HepG2 (cell line): Measurements from ENCODE around the gene R3HDM4. TPM values are rescaled to one million over a fixed set of nuclear protein-coding genes. Genes with fewer than 3 reads are reported as not detected.
A peak's percentile ranks its signal among the peaks of the same experiment; 100 is the strongest.

Experiments used
- FOXO1 ChIP-seq: sonication (generic); formaldehyde crosslinking; IDR thresholded peaks from 2 replicates; pipeline ENCODE4 v1.4.0; 2020; ENCODE audit warnings: missing genetic modification reagents
- GTF2F1 ChIP-seq: fragments of 150-350 bp; IDR thresholded peaks from 2 replicates; pipeline ENCODE4 v1.6.1; 2014; ENCODE audit warnings: low read length
- ZNF382 ChIP-seq: sonication (generic); formaldehyde crosslinking; IDR thresholded peaks from 2 replicates; pipeline ENCODE4 v1.5.0; 2020; ENCODE audit warnings: missing genetic modification reagents, mild to moderate bottlenecking, borderline replicate concordance
- ZNF451 ChIP-seq: sonication (generic); formaldehyde crosslinking; IDR thresholded peaks from 2 replicates; pipeline ENCODE4 v1.5.0; 2020; ENCODE audit warnings: mild to moderate bottlenecking, missing genetic modification reagents
- ZNF839 ChIP-seq: sonication (generic); formaldehyde crosslinking; IDR thresholded peaks from 2 replicates; pipeline ENCODE4 v1.4.0; 2020; ENCODE audit warnings: missing genetic modification reagents, mild to moderate bottlenecking, borderline replicate concordance
- polyA plus RNA-seq, 8 experiments: library from polyadenylated mRNA; depleted of rRNA in 3 of 8; stranded (reverse) in 7 of 8; unstranded in 1 of 8; fragments of >200 nt; fragmentation: Illumina TruSeq in 4 of 8; extraction: Trizol in 4 of 8; gene quantifications; 2 replicates each; pipeline versions ENCODE4 v1.2.1 to v1.2.3, GENCODE V29; 2011 to 2016; ENCODE audit warnings: low read depth in 4 of 8, missing spikeins in 1 of 8, mixed read lengths in 1 of 8; ENCODE audit not compliant: insufficient read depth in 1 of 8
- total RNA-seq, 5 experiments: library from RNA; depleted of rRNA; stranded (reverse); fragments of >200 nt; fragmentation: Illumina TruSeq; extraction: Trizol; gene quantifications; 2 replicates each; pipeline ENCODE4 v1.2.3, GENCODE V29; 2016; ENCODE audit warnings: low read depth in 1 of 5
- TF ChIP-seq, protein P1 (sequence below): sonication (generic); formaldehyde crosslinking; IDR thresholded peaks from 2 replicates; pipeline ENCODE4 v1.4.0; 2020; ENCODE audit warnings: missing genetic modification reagents
- TF ChIP-seq, protein P2 (sequence below): sonication (generic); formaldehyde crosslinking; IDR thresholded peaks from 2 replicates; pipeline ENCODE4 v1.4.0; 2020; ENCODE audit warnings: missing genetic modification reagents
- TF ChIP-seq, protein P3 (sequence below): sonication (generic); formaldehyde crosslinking; IDR thresholded peaks from 2 replicates; pipeline ENCODE4 v1.4.0; 2020; ENCODE audit warnings: missing genetic modification reagents
- TF ChIP-seq, protein P4 (sequence below): sonication (generic); formaldehyde crosslinking; IDR thresholded peaks from 2 replicates; pipeline ENCODE4 v1.4.0; 2020; ENCODE audit warnings: missing genetic modification reagents, borderline replicate concordance
- TF ChIP-seq, protein P5 (sequence below): sonication (generic); formaldehyde crosslinking; IDR thresholded peaks from 2 replicates; pipeline ENCODE4 v1.5.0; 2020; ENCODE audit warnings: mild to moderate bottlenecking, missing genetic modification reagents, borderline replicate concordance

Gene R3HDM4
- total and polyA plus RNA-seq, 2 of the 13 experiments (the other 11 are each of a cell fraction or from before 2014, with no cell fraction given), result 26.2 to 26.9 TPM

DNA sequence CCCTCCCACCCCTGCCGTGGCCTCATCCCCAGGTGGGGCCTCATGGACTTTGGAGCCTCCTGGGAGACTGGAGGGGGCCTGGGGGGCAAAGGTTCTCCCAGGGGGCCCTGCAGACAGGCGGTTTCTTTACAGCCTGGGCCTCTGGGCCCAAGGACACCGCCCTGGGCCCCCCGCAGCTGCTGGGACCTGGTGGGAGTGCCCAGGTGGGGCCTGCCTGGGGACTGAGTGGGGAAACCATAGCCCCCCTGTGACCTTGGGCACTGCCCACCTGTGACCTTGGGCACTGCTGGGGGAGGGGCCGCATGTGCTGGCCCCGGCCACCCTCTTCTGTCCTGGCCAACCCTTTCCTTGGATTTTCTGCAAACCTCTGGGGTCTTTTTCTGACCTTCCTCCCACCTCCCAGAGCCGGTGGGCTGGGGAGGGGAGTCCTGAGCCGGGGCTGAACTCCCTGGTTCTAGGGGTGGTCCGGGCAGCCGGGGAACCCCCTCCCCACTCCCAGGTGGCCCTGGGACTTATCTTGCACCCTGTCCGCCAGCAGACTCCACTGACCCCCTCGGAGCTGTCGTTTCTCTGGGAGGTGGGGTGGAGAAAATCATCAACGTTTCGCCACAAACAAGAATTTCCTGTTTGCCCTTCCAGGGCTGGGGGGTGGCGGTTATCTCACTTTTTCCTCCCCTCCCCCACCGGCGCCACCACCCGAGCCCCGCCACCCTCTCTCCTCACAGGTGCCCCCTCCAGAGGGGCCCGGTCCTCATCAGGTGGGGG is 39.8 kb upstream of the R3HDM4 start (continued):
- TF ChIP-seq, protein P1, sequence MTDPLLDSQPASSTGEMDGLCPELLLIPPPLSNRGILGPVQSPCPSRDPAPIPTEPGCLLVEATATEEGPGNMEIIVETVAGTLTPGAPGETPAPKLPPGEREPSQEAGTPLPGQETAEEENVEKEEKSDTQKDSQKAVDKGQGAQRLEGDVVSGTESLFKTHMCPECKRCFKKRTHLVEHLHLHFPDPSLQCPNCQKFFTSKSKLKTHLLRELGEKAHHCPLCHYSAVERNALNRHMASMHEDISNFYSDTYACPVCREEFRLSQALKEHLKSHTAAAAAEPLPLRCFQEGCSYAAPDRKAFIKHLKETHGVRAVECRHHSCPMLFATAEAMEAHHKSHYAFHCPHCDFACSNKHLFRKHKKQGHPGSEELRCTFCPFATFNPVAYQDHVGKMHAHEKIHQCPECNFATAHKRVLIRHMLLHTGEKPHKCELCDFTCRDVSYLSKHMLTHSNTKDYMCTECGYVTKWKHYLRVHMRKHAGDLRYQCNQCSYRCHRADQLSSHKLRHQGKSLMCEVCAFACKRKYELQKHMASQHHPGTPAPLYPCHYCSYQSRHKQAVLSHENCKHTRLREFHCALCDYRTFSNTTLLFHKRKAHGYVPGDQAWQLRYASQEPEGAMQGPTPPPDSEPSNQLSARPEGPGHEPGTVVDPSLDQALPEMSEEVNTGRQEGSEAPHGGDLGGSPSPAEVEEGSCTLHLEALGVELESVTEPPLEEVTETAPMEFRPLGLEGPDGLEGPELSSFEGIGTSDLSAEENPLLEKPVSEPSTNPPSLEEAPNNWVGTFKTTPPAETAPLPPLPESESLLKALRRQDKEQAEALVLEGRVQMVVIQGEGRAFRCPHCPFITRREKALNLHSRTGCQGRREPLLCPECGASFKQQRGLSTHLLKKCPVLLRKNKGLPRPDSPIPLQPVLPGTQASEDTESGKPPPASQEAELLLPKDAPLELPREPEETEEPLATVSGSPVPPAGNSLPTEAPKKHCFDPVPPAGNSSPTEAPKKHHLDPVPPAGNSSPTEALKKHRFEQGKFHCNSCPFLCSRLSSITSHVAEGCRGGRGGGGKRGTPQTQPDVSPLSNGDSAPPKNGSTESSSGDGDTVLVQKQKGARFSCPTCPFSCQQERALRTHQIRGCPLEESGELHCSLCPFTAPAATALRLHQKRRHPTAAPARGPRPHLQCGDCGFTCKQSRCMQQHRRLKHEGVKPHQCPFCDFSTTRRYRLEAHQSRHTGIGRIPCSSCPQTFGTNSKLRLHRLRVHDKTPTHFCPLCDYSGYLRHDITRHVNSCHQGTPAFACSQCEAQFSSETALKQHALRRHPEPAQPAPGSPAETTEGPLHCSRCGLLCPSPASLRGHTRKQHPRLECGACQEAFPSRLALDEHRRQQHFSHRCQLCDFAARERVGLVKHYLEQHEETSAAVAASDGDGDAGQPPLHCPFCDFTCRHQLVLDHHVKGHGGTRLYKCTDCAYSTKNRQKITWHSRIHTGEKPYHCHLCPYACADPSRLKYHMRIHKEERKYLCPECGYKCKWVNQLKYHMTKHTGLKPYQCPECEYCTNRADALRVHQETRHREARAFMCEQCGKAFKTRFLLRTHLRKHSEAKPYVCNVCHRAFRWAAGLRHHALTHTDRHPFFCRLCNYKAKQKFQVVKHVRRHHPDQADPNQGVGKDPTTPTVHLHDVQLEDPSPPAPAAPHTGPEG, result peak; percentile 73
- no peak for TF ChIP-seq ZNF451
- TF ChIP-seq, protein P2, sequence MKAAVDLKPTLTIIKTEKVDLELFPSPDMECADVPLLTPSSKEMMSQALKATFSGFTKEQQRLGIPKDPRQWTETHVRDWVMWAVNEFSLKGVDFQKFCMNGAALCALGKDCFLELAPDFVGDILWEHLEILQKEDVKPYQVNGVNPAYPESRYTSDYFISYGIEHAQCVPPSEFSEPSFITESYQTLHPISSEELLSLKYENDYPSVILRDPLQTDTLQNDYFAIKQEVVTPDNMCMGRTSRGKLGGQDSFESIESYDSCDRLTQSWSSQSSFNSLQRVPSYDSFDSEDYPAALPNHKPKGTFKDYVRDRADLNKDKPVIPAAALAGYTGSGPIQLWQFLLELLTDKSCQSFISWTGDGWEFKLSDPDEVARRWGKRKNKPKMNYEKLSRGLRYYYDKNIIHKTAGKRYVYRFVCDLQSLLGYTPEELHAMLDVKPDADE (CRISPR knock-in tag), result no peak
- TF ChIP-seq, protein P3, sequence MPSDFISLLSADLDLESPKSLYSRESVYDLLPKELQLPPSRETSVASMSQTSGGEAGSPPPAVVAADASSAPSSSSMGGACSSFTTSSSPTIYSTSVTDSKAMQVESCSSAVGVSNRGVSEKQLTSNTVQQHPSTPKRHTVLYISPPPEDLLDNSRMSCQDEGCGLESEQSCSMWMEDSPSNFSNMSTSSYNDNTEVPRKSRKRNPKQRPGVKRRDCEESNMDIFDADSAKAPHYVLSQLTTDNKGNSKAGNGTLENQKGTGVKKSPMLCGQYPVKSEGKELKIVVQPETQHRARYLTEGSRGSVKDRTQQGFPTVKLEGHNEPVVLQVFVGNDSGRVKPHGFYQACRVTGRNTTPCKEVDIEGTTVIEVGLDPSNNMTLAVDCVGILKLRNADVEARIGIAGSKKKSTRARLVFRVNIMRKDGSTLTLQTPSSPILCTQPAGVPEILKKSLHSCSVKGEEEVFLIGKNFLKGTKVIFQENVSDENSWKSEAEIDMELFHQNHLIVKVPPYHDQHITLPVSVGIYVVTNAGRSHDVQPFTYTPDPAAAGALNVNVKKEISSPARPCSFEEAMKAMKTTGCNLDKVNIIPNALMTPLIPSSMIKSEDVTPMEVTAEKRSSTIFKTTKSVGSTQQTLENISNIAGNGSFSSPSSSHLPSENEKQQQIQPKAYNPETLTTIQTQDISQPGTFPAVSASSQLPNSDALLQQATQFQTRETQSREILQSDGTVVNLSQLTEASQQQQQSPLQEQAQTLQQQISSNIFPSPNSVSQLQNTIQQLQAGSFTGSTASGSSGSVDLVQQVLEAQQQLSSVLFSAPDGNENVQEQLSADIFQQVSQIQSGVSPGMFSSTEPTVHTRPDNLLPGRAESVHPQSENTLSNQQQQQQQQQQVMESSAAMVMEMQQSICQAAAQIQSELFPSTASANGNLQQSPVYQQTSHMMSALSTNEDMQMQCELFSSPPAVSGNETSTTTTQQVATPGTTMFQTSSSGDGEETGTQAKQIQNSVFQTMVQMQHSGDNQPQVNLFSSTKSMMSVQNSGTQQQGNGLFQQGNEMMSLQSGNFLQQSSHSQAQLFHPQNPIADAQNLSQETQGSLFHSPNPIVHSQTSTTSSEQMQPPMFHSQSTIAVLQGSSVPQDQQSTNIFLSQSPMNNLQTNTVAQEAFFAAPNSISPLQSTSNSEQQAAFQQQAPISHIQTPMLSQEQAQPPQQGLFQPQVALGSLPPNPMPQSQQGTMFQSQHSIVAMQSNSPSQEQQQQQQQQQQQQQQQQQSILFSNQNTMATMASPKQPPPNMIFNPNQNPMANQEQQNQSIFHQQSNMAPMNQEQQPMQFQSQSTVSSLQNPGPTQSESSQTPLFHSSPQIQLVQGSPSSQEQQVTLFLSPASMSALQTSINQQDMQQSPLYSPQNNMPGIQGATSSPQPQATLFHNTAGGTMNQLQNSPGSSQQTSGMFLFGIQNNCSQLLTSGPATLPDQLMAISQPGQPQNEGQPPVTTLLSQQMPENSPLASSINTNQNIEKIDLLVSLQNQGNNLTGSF (CRISPR knock-in tag), result no peak
- TF ChIP-seq, protein P4, sequence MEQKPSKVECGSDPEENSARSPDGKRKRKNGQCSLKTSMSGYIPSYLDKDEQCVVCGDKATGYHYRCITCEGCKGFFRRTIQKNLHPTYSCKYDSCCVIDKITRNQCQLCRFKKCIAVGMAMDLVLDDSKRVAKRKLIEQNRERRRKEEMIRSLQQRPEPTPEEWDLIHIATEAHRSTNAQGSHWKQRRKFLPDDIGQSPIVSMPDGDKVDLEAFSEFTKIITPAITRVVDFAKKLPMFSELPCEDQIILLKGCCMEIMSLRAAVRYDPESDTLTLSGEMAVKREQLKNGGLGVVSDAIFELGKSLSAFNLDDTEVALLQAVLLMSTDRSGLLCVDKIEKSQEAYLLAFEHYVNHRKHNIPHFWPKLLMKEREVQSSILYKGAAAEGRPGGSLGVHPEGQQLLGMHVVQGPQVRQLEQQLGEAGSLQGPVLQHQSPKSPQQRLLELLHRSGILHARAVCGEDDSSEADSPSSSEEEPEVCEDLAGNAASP (CRISPR knock-in tag), result peak; percentile 92
- TF ChIP-seq ZNF382 (CRISPR knock-in tag), result no peak
- no peak for TF ChIP-seq GTF2F1
- peak; percentile 77 for TF ChIP-seq FOXO1
- TF ChIP-seq ZNF839 (CRISPR knock-in tag), result no peak
- TF ChIP-seq, protein P5, sequence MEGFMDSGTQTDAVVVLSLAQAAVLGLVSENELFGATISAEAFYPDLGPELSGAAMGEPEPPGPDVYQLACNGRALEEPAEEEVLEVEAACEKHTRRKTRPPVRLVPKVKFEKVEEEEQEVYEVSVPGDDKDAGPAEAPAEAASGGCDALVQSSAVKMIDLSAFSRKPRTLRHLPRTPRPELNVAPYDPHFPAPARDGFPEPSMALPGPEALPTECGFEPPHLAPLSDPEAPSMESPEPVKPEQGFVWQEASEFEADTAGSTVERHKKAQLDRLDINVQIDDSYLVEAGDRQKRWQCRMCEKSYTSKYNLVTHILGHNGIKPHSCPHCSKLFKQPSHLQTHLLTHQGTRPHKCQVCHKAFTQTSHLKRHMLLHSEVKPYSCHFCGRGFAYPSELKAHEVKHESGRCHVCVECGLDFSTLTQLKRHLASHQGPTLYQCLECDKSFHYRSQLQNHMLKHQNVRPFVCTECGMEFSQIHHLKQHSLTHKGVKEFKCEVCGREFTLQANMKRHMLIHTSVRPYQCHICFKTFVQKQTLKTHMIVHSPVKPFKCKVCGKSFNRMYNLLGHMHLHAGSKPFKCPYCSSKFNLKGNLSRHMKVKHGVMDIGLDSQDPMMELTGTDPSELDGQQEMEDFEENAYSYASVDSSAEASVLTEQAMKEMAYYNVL, result peak; percentile 83; the same call in 1 of the 2 replicates
